GM23248 (cell line): ENCODE data around the gene UCN. TPM values are rescaled to one million over a fixed set of nuclear protein-coding genes. Genes with fewer than 3 reads are reported as not detected.

ENCODE experiments used
- DNase-seq: peaks from one replicate; pipeline ENCODE4 v3.0.0-alpha.2; 2015
- H2AFZ ChIP-seq: fragments of 200-600 bp; sonication (generic); 2 replicates; pipeline ENCODE4 v1.6.1; 2016; ENCODE audit warnings: antibody characterized with exemption
- H3F3A ChIP-seq: fragments of 200-600 bp; sonication (generic); 2 replicates; pipeline ENCODE4 v1.6.1; 2016; ENCODE audit warnings: mild to moderate bottlenecking, antibody characterized with exemption, mixed run types; ENCODE audit not compliant: insufficient read depth
- H3K27ac ChIP-seq: fragments of 200-600 bp; sonication (generic); 2 replicates; pipeline ENCODE4 v1.5.1; 2016; ENCODE audit warnings: mild to moderate bottlenecking
- H3K27me3 ChIP-seq: fragments of 200-600 bp; sonication (generic); replicated peaks from 2 replicates; pipeline ENCODE4 v1.6.1; 2016; ENCODE audit warnings: mild to moderate bottlenecking; ENCODE audit not compliant: insufficient read depth
- H3K36me3 ChIP-seq: fragments of 200-600 bp; sonication (generic); 2 replicates; pipeline ENCODE4 v1.6.1; 2016; ENCODE audit warnings: low read depth, mild to moderate bottlenecking
- H3K4me1 ChIP-seq: fragments of 200-600 bp; sonication (generic); 2 replicates; pipeline ENCODE4 v1.6.1; 2016; ENCODE audit warnings: mild to moderate bottlenecking; ENCODE audit not compliant: insufficient read depth
- H3K4me2 ChIP-seq: fragments of 200-600 bp; sonication (generic); one replicate; pipeline ENCODE4 v1.6.1; 2016; ENCODE audit warnings: mild to moderate bottlenecking; ENCODE audit not compliant: unreplicated experiment
- H3K4me3 ChIP-seq: fragments of 200-600 bp; sonication (generic); 2 replicates; pipeline ENCODE4 v1.5.1; 2016; ENCODE audit warnings: mild to moderate bottlenecking
- H3K79me2 ChIP-seq: fragments of 200-600 bp; sonication (generic); 2 replicates; pipeline ENCODE4 v1.6.1; 2016; ENCODE audit warnings: mild to moderate bottlenecking; ENCODE audit not compliant: insufficient read depth
- H3K9ac ChIP-seq: fragments of 200-600 bp; sonication (generic); 2 replicates; pipeline ENCODE4 v1.6.1; 2016; ENCODE audit warnings: mild to moderate bottlenecking
- H3K9me2 ChIP-seq: fragments of 200-600 bp; sonication (generic); 2 replicates; pipeline ENCODE4 v1.6.1; 2016; ENCODE audit warnings: mixed run types, mild to moderate bottlenecking, moderate library complexity; ENCODE audit not compliant: insufficient read depth
- H3K9me3 ChIP-seq: fragments of 200-600 bp; sonication (generic); one replicate; pipeline ENCODE4 v1.6.1; 2017; ENCODE audit warnings: low read depth
- H4K20me1 ChIP-seq: fragments of 200-600 bp; sonication (generic); 2 replicates; pipeline ENCODE4 v1.6.0; 2016; ENCODE audit not compliant: insufficient read depth
- EZH2 ChIP-seq: fragments of 200-600 bp; sonication (generic); IDR thresholded peaks from 2 replicates; pipeline ENCODE4 v1.6.1; 2018; ENCODE audit warnings: antibody characterized with exemption, mild to moderate bottlenecking; ENCODE audit not compliant: insufficient read depth, poor library complexity, severe bottlenecking
- EZH2phosphoT487 ChIP-seq: fragments of 200-600 bp; sonication (generic); IDR thresholded peaks from 2 replicates; pipeline ENCODE4 v1.6.1; 2018; ENCODE audit warnings: antibody characterized with exemption, moderate library complexity, mild to moderate bottlenecking, low read depth; ENCODE audit not compliant: insufficient read depth
- WGBS, 2 experiments: methylation state at CpG; one replicate each; pipeline ENCODE4 v1.1.6; 2015 to 2017; ENCODE audit warnings: low lambda C conversion rate in 2 of 2, low coverage in 1 of 2; ENCODE audit errors: missing lambda C conversion rate in 2 of 2; 5-methylcytosine and 5-hydroxymethylcytosine counted together
- in situ Hi-C: fragments of 300-500 bp; cut with MboI; formaldehyde crosslinking; loops from 2 replicates; pipeline ENCODE4 v1.15.0; 2020
- polyA plus RNA-seq: library from polyadenylated mRNA; unstranded; fragments of >200 nt; fragmentation: Nextera tagmentation; extraction: Ambion mirVana; gene quantifications from 2 replicates; pipeline ENCODE4 v1.2.1, GENCODE V29; 2016
- total RNA-seq: library from RNA; depleted of rRNA; stranded (reverse); fragments of >200 nt; shearing (Covaris generic); gene quantifications from 2 replicates; pipeline ENCODE4 v1.2.3, GENCODE V29; 2014

UCN gene
- total and polyA plus RNA-seq, 2 experiments from 2014 or later: 1.6 TPM; not detected in 1

DNA sequence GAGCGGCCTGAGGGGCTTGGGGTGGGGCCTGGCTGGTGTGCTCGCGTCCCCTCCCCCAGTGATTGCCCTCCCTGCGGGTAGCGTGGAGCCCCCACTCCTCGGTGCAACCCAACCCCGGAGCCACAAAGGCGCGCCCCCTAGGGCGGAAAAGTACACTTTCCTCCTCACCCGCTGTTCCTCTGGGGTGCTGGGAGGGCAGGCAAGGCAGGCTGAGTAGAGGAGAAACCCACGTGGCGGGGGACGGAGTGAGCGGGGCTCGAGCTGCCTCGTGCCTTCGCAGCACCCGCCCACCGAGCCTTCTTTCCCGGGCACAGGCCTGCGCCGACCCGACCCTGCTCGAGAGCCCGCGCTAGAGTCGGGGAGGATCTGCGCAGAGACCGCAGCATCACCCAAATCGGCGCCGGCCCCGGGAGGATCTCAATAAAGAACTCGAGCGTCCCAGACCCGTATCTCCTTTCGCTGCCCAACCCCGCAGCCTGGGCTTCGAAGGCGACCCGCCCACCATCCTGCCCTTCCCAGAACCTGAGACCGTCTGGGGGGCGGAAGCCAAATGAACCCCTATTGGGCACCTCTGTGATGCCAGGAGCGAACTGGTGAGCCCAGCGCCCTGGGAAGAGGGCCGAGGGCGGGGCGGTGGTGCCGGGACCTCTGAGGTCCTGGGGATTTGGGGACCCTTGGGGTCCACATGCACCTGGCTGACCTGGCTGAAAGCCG is 1.5 kb downstream of the UCN start:
- Histone ChIP-seq H3K4me3 (no peak overlapping the region), H3K9me2 (no peaks in the 10 kb centered on the region), H3K27me3 (peaks cover 20% of the 10 kb centered on the region), H3K36me3 (no peaks in the 10 kb centered on the region; the same call in 1 of the 2 replicates), H3K9ac (no peak overlapping the region), H3K79me2 (no peaks in the 10 kb centered on the region), H2AFZ (no peak overlapping the region), H3F3A (no peaks in the 10 kb centered on the region), H4K20me1 (no peaks in the 10 kb centered on the region), H3K27ac (no peak overlapping the region), H3K4me2 (no peak overlapping the region), H3K9me3 (no peaks in the 10 kb centered on the region), H3K4me1 (0 out of 2 replicates have a peak, but pooled peaks cover 4% of the 10 kb centered on the region)
- in situ Hi-C loops: no loop called here
- peak; percentile 39 for DNase-seq
- TF ChIP-seq EZH2: peak; percentile 93
- peak; percentile 40; the same call in 1 of the 2 replicates for TF ChIP-seq EZH2phosphoT487
- 2 to 3% methylated on average over 27 to 40 of the region's 51 CpGs for WGBS, 2 experiments

DNA sequence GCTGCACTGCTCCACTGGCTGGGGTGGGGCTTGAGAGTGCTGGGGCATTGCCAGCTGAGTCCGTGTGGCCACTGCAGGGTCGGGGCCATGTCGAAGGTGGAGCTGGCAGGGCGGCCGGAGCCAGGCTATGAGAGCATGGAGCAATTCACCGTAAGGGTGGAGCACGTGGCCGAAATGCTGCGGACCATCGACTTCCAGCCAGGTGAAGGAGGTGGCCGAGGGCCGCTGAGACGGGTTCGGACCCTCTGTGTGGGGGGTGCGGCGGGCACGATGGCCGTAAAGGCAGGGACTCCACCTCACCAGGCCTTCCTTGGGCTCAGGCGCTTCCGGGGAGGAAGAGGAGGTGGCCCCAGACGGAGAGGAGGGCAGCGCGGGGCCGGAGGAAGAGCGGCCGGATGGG is 2.1 kb downstream of the UCN start:
- H3K4me1 ChIP-seq: 0 out of 2 replicates have a peak, but pooled peaks cover 4% of the 10 kb centered on the region
- H3K27me3 ChIP-seq: peaks cover 20% of the 10 kb centered on the region
- H4K20me1 ChIP-seq: no peaks in the 10 kb centered on the region
- no peaks in the 10 kb centered on the region for H3K79me2 ChIP-seq
- H3K36me3 ChIP-seq: no peaks in the 10 kb centered on the region; the same call in 1 of the 2 replicates
- no peak overlapping the region for H3K4me3 ChIP-seq
- no peak overlapping the region for H3K4me2 ChIP-seq
- H3K9me2 ChIP-seq: no peaks in the 10 kb centered on the region
- no peak overlapping the region for H2AFZ ChIP-seq
- no peak overlapping the region for H3K9ac ChIP-seq
- H3K9me3 ChIP-seq: no peaks in the 10 kb centered on the region
- H3K27ac ChIP-seq: no peak overlapping the region
- no peak for TF ChIP-seq EZH2
- 0 out of 2 replicates have a peak, but pooled peaks have one; percentile 11 for TF ChIP-seq EZH2phosphoT487
- in situ Hi-C loops: no loop called here
- no peak for DNase-seq
- H3F3A ChIP-seq: no peaks in the 10 kb centered on the region
- WGBS, 2 experiments: 24 to 31% methylated on average over 18 to 26 of the region's 26 CpGs

DNA sequence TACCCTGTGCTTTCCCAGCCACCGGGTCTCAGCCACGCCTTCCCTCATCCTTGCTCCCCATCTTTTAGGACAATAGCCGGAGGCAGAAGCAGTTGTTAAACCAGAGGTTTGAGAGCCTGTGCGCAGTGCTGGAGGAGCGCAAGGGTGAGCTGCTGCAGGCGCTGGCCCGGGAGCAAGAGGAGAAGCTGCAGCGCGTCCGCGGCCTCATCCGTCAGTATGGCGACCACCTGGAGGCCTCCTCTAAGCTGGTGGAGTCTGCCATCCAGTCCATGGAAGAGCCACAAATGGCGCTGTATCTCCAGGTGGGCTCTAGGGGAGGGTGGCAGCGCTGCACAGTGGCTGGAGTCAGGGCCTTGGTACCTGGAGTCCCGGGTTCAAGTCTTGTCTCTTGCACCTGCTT is 2.7 kb downstream of the UCN start:
- Histone ChIP-seq H3K4me1 (0 out of 2 replicates have a peak, but pooled peaks cover 4% of the 10 kb centered on the region), H4K20me1 (no peaks in the 10 kb centered on the region), H3K4me2 (no peak overlapping the region), H3K9me3 (no peaks in the 10 kb centered on the region), H3K36me3 (no peaks in the 10 kb centered on the region; the same call in 1 of the 2 replicates), H3K9me2 (no peaks in the 10 kb centered on the region), H3K9ac (no peak overlapping the region), H3K27me3 (peaks cover 20% of the 10 kb centered on the region), H3K4me3 (no peak overlapping the region), H3K27ac (no peak overlapping the region), H2AFZ (no peak overlapping the region), H3F3A (no peaks in the 10 kb centered on the region), H3K79me2 (no peaks in the 10 kb centered on the region)
- DNase-seq: no peak
- no peak for TF ChIP-seq EZH2phosphoT487
- no peak for TF ChIP-seq EZH2
- 80 to 84% methylated on average over 16 of the region's 16 CpGs for WGBS, 2 experiments
- in situ Hi-C loops: no loop called here

DNA sequence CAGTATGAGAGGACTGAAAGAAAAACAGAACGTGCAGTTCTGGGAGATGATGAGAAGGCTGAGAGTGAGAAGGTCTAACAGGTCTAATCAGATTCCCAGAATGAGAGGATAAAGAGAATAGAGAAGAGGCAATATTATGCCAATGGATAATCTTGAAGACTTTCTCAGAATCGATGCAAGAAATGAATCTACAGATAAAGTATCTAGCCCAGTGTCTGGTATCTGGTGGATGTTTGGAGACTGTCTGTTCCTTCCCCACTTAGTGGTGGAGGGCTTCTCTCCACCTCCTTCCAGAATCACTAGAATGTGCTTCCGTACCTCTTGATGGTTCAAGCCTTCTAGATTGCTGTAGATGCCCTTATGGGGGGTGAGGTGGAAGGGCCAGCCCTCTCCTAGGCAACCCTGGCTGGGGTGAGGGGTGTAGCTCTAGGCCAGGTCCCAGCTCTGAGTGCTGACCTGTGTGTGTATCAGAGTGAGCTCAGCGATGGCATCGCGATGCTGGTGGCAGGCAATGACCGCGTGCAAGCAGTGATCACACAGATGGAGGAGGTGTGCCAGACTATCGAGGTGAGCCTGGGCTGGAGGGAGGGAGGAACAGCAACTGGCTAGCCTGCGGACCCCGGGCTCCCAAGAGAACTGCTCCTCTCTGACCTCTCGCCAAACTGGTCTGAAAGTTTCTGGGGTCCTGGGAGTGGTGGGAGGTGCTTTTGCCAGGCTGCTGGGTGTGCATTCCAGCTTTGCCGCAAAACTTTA is 3.6 kb downstream of the UCN start:
- no peak overlapping the region for H3K4me2 ChIP-seq
- no peak overlapping the region for H2AFZ ChIP-seq
- H3K4me3 ChIP-seq: no peak overlapping the region
- H3K9me2 ChIP-seq: no peaks in the 10 kb centered on the region
- H3F3A ChIP-seq: no peaks in the 10 kb centered on the region
- no peak overlapping the region for H3K9ac ChIP-seq
- WGBS, 2 experiments: 69 to 75% methylated on average over 13 of the region's 13 CpGs
- DNase-seq: no peak
- H3K36me3 ChIP-seq: no peaks in the 10 kb centered on the region; the same call in 1 of the 2 replicates
- in situ Hi-C loops: no loop called here
- TF ChIP-seq EZH2 (no peak), EZH2phosphoT487 (no peak)
- H3K9me3 ChIP-seq: no peaks in the 10 kb centered on the region
- H3K27me3 ChIP-seq: peaks cover 20% of the 10 kb centered on the region
- no peaks in the 10 kb centered on the region for H4K20me1 ChIP-seq
- no peaks in the 10 kb centered on the region for H3K79me2 ChIP-seq
- 0 out of 2 replicates have a peak, but pooled peaks cover 4% of the 10 kb centered on the region for H3K4me1 ChIP-seq
- no peak overlapping the region for H3K27ac ChIP-seq
